ENCODE data around the gene KCNK10. TPM values are rescaled to one million over a fixed set of nuclear protein-coding genes. Genes with fewer than 3 reads are reported as not detected.

KCNK10 gene
- polyA plus RNA-seq, 1 of the 3 experiments (the other 2 are of a cell fraction): not detected

- TF ChIP-seq MEF2A (IDR thresholded peaks at IDR 0.05; ENCODE audit: borderline replicate concordance, low read depth) (no peak), EZH2phosphoT487 (IDR thresholded peaks at IDR 0.05; ENCODE audit: borderline replicate concordance, low read depth) (no peak), NRF1 (IDR thresholded peaks at IDR 0.05; ENCODE audit: low read depth, low read length) (no peak), REST (IDR thresholded peaks at IDR 0.05; ENCODE audit: low read depth, low read length) (no peak)
- DNase-seq: no peak
- H3K27me3 ChIP-seq (ENCODE audit: insufficient read depth): peaks cover 27% of the 10 kb centered on the region
These were observed 4.4 kb upstream of the KCNK10 start for GRCh38 chr14:88327497-88327896.

DNA sequence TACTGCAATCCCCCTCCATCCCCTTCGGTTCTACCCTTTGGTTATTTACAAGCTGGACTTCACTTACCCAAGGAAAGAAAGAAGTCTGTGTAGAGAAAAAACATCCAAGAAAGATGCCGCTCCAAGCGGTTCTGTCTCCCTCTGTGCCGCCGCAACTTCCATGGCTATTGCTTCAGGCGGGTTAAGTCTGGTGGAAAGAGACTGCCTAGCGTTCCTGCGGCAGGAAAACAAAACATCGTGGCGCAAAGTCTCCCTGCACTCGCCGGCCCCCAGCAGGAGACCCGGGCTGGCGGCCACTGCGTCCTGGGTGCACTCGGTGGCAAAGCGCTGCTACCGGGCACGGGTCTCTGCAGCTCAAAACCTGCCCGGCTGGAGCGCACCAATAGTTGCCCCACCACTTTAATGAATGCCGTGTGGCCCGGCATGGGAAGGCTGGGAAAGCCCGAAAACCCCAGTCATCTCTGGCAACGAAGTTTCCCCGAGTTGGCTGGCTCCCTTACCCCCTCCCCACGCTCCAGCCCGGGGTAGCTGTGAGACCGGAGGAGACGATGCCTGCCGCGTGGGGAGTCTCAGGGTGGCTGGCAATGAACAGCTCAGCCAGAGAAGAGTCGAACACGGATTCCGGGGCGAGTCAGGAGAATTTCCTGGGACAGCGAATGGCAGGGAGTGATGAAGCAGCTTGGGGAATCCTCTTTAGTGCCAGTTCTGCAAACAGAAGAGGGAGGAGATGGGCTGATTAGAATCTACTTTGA, 3.5 kb upstream of the KCNK10 start:
- Histone ChIP-seq H2AFZ (ENCODE audit: low read depth) (no peak overlapping the region), H3K4me3 (ENCODE audit: low read depth in 2 of 2, low read length in 1 of 2) (no peak overlapping the region; a peak in 1 of 4 replicates), H3K9me2 (no peaks in the 10 kb centered on the region), H3K9ac (no peak overlapping the region), H3K4me2 (0 out of 2 replicates have a peak overlapping the region, but pooled peaks have one; percentile 24), H4K20me1 (ENCODE audit: insufficient read depth) (no peaks in the 10 kb centered on the region), H3K9me3 (no peaks in the 10 kb centered on the region), H3K36me3 (replicated peaks in 1 of 2; ENCODE audit: control insufficient read depth in 1 of 2, insufficient read depth in 2 of 2, low read length in 1 of 2) (no peaks in the 10 kb centered on the region), H3K27me3 (ENCODE audit: insufficient read depth) (peaks cover 32% of the 10 kb centered on the region), H3F3A (replicated peaks; ENCODE audit: insufficient read depth) (no peaks in the 10 kb centered on the region), H3K27ac (ENCODE audit: low read depth in 2 of 2, low read length in 1 of 2) (no peak overlapping the region), H3K79me2 (ENCODE audit: insufficient read depth) (no peaks in the 10 kb centered on the region), H3K4me1 (ENCODE audit: control insufficient read depth in 1 of 2, insufficient read depth in 2 of 2, low read depth in 1 of 2, low read length in 1 of 2) (no peaks in the 10 kb centered on the region; a peak in 1 of 4 replicates)
- DNase-seq: peak; percentile 51
- TF ChIP-seq NRF1 (IDR thresholded peaks at IDR 0.05; ENCODE audit: low read depth, low read length) (no peak), EP300 (IDR thresholded peaks at IDR 0.05; ENCODE audit: borderline replicate concordance in 1 of 2, low read depth in 1 of 2, low read length in 1 of 2) (no peak), RFX5 (IDR thresholded peaks at IDR 0.05; ENCODE audit: low read length) (no peak), USF2 (IDR thresholded peaks at IDR 0.05; ENCODE audit: borderline replicate concordance, low read depth, low read length) (no peak), ELF1 (IDR thresholded peaks at IDR 0.05) (no peak), RCOR1 (IDR thresholded peaks at IDR 0.05; ENCODE audit: low read length) (no peak), FOXJ3 (CRISPR knock-in tag; IDR thresholded peaks at IDR 0.05) (no peak), YY1 (IDR thresholded peaks at IDR 0.05; ENCODE audit: low read depth) (no peak), CTCF (IDR thresholded peaks at IDR 0.05) (no peak), FOSL2 (IDR thresholded peaks at IDR 0.05; ENCODE audit: borderline replicate concordance, low read depth) (no peak), MEF2A (IDR thresholded peaks at IDR 0.05; ENCODE audit: borderline replicate concordance, low read depth) (no peak), GABPA (IDR thresholded peaks at IDR 0.05; ENCODE audit: low read depth) (no peak), TEAD4 (IDR thresholded peaks at IDR 0.05; ENCODE audit: borderline replicate concordance, insufficient read depth) (no peak)
- TF ChIP-seq, protein P1, sequence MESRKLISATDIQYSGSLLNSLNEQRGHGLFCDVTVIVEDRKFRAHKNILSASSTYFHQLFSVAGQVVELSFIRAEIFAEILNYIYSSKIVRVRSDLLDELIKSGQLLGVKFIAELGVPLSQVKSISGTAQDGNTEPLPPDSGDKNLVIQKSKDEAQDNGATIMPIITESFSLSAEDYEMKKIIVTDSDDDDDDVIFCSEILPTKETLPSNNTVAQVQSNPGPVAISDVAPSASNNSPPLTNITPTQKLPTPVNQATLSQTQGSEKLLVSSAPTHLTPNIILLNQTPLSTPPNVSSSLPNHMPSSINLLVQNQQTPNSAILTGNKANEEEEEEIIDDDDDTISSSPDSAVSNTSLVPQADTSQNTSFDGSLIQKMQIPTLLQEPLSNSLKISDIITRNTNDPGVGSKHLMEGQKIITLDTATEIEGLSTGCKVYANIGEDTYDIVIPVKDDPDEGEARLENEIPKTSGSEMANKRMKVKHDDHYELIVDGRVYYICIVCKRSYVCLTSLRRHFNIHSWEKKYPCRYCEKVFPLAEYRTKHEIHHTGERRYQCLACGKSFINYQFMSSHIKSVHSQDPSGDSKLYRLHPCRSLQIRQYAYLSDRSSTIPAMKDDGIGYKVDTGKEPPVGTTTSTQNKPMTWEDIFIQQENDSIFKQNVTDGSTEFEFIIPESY (IDR thresholded peaks at IDR 0.05; ENCODE audit: borderline replicate concordance, low read depth): no peak
- WGBS (ENCODE audit: low lambda C conversion rate): 6% methylated on average over 22 of the region's 37 CpGs
- CTCF ChIA-PET: interaction anchor here (1.4 kb wide), 1 partner anchor 25 kb away, joined by 4 read pairs; no protein-coding TSS in a partner anchor
- POLR2A ChIA-PET: no interaction called here

More at GRCh38 chr14:88327497-88327896, 4.4 kb upstream of the KCNK10 start:
- CTCF ChIA-PET: interaction anchor here (2.1 kb wide), 1 partner anchor 138 kb away, joined by 7 read pairs; no protein-coding TSS in a partner anchor
- no peak overlapping the region for H3K9ac ChIP-seq
- no peaks in the 10 kb centered on the region for H3K79me2 ChIP-seq (ENCODE audit: insufficient read depth)
- H4K20me1 ChIP-seq (ENCODE audit: insufficient read depth): no peaks in the 10 kb centered on the region
- no peaks in the 10 kb centered on the region; a peak in 1 of 4 replicates for H3K4me1 ChIP-seq (ENCODE audit: control insufficient read depth in 1 of 2, insufficient read depth in 2 of 2, low read depth in 1 of 2, low read length in 1 of 2)
- H3F3A ChIP-seq (replicated peaks; ENCODE audit: insufficient read depth): no peaks in the 10 kb centered on the region
- no peaks in the 10 kb centered on the region for H3K9me2 ChIP-seq
- POLR2A ChIA-PET: no interaction called here
- no peaks in the 10 kb centered on the region for H3K9me3 ChIP-seq
- no peak overlapping the region for H3K4me2 ChIP-seq
- no peak overlapping the region for H2AFZ ChIP-seq (ENCODE audit: low read depth)
- 68% methylated on average over 1 of the region's 1 CpG for WGBS (ENCODE audit: low lambda C conversion rate)
- H3K4me3 ChIP-seq (ENCODE audit: low read depth in 2 of 2, low read length in 1 of 2): no peak overlapping the region
- no peaks in the 10 kb centered on the region for H3K36me3 ChIP-seq (replicated peaks in 1 of 2; ENCODE audit: control insufficient read depth in 1 of 2, insufficient read depth in 2 of 2, low read length in 1 of 2)
- H3K27ac ChIP-seq (ENCODE audit: low read depth in 2 of 2, low read length in 1 of 2): no peak overlapping the region

Measured in SK-N-SH (cell line).